Suppressor macrophage treated with lipopolysaccharide for 1 hour (primary cell): ENCODE data around the gene LCLAT1.
A peak's percentile ranks its signal among the peaks of the same experiment; 100 is the strongest.
"Not testable (repeated sequence)": the region's sequence is repeated elsewhere in the genome, so short reads cannot be mapped to it uniquely, and the experiment has no call there.

Source experiments
- DNase-seq, 3 donors: peaks; one replicate each; pipeline ENCODE4 v3.0.0-alpha.2; 2020 to 2022

Gene LCLAT1

DNA sequence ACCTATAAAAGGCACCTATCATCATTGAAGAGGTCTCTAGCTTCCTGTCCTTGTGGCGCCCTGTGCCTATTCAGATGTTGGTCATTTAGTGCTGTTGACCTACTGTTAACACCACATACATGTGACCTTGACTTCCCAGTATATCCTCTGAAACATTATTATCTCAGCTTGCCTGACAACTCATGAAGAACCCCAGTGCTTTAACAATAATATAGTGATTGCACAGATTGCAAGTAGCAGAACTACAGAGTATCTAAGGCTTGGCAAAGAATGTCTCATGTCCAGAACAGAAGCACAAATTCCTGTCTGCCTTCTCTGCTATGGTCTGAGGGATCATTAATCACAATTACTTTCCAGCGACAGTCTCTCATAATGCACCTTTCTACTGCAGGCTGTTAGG lies 165.3 kb downstream of the LCLAT1 start:
- no peak for DNase-seq

- DNase-seq = no peak
Measured at GRCh38 chr2:30613001-30613400, 166.0 kb downstream of the LCLAT1 start.

- DNase-seq = not testable (repeated sequence)
Measured at GRCh38 chr2:30614227-30614626, 167.2 kb downstream of the LCLAT1 start.

DNA sequence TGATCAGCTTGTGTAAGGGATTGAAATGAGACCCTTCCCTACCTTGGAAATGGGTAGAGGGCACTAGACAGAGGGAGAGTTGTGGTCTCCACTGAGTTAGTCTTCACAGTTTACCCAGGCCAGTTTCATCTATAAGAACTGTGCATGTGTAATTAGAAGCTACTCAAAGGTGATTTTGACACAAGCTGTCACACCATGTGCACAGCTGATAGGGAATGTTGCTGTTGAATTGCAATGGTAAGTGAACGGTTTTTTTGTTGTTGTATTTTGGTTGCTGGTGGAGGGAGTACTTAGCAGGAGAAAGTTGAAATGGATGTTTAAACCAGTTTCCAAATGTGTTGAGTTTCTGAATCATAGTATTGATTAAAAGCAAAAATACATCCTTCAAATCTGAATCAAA lies 168.9 kb downstream of the LCLAT1 start:
- no peak for DNase-seq

GRCh38 chr2:30620102-30620501 lies 173.1 kb downstream of the LCLAT1 start:
- no peak for DNase-seq

GRCh38 chr2:30621836-30622235 lies 174.8 kb downstream of the LCLAT1 start:
- DNase-seq = no peak

- DNase-seq = no peak
Measured at GRCh38 chr2:30622452-30622851, 175.4 kb downstream of the LCLAT1 start.

DNA sequence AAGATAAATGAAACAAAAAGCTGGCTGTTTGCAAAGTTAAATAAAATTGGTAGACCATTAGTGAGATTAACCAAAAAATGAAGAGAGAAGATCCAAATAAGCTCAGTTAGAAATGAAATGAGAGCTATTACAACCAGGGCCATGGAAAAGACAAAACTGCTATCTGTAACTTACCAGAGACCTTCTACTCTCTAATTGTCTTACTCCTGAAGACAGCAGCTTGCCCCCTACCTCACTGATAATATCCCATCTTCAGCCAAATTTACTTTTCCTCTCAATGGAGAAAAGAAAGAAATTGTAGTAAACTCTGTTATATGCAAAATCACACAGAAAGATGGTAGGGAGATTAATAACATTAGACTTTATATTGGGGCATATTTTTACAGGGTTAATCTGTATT lies 178.2 kb downstream of the LCLAT1 start:
- no peak for DNase-seq

DNA sequence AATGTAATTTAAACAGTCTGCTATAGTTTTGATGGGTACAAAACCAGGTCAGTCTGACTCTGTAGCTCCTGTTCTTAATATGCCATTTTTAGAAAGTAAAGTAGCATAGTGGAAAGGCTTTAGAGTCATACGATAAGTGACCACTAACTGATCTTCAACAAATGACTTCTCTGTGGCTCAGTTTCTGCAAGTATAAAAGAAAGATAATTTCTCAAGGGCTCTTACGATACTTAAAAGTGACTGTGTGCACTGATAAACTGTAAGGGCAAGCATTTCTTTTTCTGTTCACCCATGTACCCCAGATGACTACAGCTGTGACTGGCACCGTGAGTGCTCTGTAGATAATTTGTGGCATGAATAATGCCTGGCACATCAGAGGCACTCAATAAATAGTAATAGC lies 178.7 kb downstream of the LCLAT1 start:
- DNase-seq = no peak

DNA sequence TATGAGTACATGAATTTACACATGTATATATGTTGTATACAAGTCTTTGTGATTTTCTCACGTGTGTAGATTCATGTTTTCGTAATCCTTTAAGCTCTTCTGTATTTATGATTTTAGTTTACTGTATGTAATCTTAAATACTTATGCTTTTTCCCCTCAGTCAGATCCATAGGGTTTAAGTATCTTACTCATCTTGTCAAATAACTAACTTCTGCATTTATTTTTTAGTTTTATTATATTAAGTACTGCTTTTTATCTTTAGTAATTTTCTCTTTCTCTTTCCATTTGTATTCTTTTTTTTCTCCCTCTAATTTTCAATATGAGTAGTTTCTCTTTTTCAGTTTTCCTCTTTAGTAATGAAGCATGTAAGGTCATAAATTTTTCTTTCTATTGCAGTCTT lies 179.4 kb downstream of the LCLAT1 start:
- DNase-seq = peak in 1 of 3 donors; percentile 24

DNA sequence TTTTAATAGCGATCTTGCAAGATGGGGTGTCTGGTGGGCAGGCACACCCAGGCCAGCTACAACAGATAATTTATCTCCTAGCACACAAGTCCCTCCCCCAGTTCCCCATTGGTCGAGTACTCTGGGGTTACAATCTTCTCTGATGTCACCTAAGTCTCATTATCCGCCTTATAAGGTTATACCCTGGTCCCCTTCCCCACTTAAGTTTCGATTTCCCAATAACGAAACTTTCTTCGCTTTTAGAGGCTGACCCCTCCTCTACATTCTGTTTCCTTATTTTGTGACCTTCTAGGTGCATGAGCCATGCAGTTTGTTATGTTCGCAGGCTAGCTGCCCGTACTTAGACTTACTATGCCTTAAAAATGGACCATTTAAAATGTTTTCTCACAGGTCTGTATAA lies 180.1 kb downstream of the LCLAT1 start:
- DNase-seq = no peak

- DNase-seq = no peak
Measured at GRCh38 chr2:30628341-30628740, 181.3 kb downstream of the LCLAT1 start.

DNA sequence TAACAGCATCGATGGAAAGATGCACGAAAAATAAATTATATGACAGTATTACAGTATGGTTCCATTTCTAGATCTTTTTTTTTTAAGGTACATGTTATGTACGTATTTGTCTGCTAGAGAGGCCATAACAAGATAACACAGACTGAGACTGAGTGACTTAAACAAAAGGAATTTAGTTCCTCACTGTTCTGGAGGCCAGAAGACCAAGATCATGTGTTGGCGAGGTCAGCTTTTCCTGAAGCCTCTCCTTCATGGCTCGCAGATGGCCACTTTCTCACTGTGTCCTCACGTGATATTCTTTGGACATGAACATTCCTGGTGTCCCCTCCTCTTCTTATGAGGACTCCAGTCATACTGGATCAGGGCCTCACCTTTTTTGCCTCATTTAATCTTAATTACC lies 182.8 kb downstream of the LCLAT1 start:
- no peak for DNase-seq

DNA sequence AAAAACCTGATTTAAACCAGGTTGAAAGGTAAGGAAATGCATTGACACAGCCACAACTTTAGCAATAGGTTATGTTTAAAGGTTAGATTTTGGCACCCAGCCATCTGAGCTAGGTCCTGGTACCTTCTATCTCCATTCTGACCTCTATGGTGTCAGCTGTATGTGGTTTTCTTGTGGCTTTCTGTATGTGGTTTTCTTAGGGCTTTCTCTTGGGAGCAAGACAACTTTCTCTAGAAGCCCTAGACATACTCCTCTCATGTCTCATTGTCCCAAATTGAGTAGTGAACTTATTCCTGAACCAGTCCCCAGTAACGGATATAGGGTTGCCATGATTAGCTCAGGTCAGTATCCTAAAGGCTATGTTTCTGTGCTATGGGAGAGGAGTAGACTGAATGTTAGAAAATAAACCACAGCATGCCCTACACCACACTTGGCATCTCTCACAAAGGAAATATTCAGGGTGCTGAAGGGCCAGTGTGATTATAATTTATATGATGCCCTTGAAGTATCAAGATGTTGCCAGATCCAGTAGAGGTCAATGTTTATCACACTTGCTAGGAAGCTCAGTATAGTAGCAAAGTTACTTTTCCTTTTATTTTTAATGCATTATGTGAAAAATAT lies 184.1 kb downstream of the LCLAT1 start:
- DNase-seq = no peak

DNA sequence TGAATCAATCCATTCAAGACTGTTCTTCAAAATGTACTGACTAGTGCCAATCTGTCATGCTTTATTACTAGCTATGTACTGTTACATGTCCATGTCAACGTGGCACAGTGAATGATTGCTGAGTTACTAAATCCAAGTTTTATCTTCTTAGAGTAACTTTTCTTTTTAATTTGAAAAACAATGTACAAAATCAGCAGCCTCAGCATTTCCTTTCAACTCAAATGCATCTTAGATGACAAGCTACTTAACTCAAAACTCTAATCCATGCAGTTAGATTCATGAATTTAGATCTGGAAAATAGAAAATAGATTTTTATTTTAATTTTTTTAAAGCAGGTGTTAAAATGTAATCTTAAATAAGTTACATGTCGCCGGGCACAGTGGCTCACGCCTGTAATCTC lies 186.0 kb downstream of the LCLAT1 start:
- DNase-seq = no peak

GRCh38 chr2:30636311-30636710 lies 189.3 kb downstream of the LCLAT1 start:
- peak in 1 of 3 donors; percentile 11 for DNase-seq

- no peak for DNase-seq
Measured at GRCh38 chr2:30639836-30640235, 192.8 kb downstream of the LCLAT1 start.

GRCh38 chr2:30641765-30642345 lies 194.8 kb downstream of the LCLAT1 start:
- DNase-seq = peak in 1 of 3 donors; percentile 3

GRCh38 chr2:30643013-30643412 lies 196.0 kb downstream of the LCLAT1 start:
- not testable (repeated sequence) for DNase-seq

- DNase-seq = no peak
Measured at GRCh38 chr2:30643674-30644073, 196.6 kb downstream of the LCLAT1 start.

DNA sequence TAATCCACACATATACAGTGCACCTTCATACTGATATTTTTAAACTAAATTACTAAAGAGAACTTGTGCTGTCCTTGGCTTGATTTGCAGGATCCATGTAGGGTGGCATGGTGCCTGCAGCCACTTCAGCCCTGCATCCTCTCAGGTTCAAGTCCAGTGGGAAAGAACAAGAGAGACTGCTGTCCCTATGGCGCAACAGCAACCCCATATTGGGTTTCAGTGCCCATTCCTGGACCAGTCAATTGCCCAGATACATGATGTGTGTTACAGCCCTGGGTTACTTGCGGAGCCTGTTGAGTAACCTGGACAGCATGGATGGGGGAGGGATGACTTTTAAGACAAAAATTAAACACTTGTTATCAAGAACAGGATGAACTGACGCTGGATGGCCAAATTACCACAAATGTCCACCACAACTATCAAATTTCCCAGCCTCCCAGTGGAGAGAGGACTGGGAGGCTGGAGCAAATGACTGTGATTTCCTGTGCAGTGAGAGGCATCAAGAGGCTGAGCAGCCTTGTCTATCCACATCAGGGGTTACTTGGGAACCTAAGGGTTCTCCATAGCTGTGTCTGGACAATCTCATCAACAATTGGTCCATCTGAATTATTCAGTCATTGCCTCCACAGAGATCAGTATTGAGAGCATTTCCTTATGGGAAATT lies 198.2 kb downstream of the LCLAT1 start:
- DNase-seq = no peak

GRCh38 chr2:30645745-30646119 lies 198.7 kb downstream of the LCLAT1 start:
- no peak for DNase-seq

- DNase-seq = no peak
Measured at GRCh38 chr2:30647752-30648457, 200.9 kb downstream of the LCLAT1 start.

DNA sequence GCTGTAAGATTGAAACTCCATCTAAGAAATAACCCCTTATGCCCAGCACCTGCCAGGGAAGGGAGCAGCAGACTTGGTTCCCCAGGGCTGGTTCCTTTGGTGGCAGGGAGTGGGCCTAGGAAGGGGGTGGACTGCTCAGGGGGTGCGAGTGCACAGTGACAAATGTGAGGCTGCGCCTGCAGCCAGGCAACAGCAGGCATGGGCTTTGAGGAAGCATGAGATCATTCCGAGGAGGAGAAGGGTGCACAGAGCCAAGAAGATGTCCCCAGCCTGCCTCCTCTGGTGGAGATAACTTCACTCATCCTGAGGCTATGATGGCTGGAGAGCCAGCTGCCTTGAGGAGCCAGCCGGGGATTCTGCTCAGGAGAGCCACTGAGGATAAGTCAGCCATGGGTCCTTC lies 202.2 kb downstream of the LCLAT1 start:
- DNase-seq = no peak
